HG03432 (cell line): Measurements from ENCODE around the gene DMAC2.
"Not testable (repeated sequence)": the region's sequence is repeated elsewhere in the genome, so short reads cannot be mapped to it uniquely, and the experiment has no call there.

ENCODE experiments used
- ATAC-seq: cut with Tn5 transposase; IDR thresholded peaks from one replicate; pipeline ENCODE4 v1.9.1; 2021; ENCODE audit warnings: mild to moderate bottlenecking, moderate library complexity; ENCODE audit not compliant: unreplicated experiment

DMAC2 gene

DNA sequence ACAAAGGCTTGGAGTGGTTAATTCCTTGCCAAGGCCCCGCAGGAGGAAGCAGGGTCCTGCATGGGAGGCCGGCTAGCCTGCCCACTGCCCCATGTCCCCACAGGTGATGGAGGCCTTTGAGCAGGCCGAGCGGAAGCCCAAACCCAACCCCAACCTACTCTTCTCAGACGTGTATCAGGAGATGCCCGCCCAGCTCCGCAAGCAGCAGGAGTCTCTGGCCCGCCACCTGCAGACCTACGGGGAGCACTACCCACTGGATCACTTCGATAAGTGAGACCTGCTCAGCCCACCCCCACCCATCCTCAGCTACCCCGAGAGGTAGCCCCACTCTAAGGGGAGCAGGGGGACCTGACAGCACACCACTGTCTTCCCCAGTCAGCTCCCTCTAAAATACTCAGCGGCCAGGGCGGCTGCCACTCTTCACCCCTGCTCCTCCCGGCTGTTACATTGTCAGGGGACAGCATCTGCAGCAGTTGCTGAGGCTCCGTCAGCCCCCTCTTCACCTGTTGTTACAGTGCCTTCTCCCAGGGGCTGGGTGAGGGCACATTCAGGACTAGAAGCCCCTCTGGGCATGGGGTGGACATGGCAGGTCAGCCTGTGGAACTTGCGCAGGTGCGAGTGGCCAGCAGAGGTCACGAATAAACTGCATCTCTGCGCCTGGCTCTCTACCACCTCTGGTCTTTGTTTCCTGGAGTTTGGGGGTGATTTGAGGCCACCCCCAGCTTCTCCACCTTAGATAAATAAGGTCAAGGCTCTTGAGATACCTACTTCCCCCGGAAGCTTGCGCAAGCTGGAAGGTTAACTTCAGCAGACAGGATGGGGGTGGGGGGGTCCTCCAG is 15.2 kb downstream of the DMAC2 start:
- no peak for ATAC-seq

DNA sequence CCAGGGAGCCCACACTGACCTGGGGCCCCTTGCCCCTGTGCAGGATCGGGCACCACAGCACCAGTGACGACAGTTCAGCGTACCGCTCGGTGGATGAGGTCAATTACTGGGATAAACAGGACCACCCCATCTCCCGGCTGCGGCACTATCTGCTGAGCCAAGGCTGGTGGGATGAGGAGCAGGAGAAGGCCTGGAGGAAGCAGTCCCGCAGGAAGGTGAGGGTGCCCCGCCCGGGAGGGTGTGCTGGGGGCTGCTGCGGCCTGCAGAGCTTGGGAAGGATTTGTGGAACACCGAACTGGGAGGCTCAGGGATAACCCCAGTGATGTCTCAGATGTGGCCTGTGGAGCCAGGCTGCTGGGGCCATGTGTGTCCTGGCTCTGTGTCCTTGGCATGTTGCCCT is 16.8 kb downstream of the DMAC2 start:
- ATAC-seq = no peak

DNA sequence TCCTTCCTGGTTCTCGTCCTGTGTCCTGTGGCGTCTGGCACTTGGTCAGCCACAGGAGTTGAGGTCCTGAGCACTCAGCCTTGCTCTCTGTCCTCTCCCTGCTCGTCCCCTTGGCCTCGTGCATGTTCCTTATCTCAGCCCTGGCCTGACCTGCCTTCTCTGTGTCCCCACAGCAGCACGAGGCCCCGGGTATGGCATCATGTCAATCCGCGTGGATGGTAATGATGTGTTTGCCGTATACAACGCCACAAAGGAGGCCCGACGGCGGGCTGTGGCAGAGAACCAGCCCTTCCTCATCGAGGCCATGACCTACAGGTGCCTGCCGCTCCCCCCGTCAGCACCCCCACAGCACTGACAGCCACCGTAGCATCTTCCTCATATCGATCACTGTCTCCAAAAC is 17.3 kb downstream of the DMAC2 start:
- ATAC-seq = no peak

DNA sequence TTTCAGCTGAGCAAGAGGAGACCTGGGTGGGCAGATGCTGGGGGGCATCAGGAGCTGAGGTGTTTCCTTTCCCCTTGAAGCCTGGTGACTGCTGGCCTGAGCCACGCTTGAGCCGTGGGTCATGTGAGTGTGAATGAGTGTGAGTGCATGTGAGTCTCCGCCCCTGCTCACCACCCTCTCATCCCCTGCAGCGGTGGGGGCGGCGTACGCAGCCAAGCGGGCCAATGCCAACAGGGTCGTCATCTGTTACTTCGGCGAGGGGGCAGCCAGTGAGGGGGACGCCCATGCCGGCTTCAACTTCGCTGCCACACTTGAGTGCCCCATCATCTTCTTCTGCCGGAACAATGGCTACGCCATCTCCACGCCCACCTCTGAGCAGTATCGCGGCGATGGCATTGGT is 17.7 kb downstream of the DMAC2 start:
- no peak for ATAC-seq

- no peak for ATAC-seq
Observed at GRCh38 chr19:41421314-41421713, 18.4 kb downstream of the DMAC2 start.

GRCh38 chr19:41420101-41420880 is 19.4 kb downstream of the DMAC2 start:
- no peak for ATAC-seq

DNA sequence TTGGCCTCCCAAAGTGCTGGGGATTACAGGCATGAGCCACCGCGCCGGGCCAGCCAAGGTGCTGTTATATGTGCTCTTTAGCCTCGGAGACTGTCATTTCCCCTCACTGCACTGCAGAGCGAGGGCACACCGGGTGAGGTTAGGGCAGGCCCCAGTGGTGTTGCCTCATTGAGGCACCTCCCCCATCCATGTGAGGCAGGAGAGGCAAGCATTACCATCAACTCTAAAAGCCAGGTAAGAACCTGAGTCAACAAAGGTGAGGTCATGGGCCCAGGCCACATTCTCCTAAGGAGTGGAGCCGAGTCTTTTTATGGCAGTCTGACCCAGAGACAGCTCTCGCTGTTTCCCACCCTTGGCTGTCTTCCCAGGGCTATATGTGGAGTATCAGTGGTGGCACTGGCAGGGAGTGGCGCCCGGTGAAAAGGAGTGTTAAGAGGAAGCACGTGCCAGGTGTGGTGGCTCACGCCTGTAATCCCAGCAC is 23.5 kb downstream of the DMAC2 start:
- ATAC-seq = no peak

DNA sequence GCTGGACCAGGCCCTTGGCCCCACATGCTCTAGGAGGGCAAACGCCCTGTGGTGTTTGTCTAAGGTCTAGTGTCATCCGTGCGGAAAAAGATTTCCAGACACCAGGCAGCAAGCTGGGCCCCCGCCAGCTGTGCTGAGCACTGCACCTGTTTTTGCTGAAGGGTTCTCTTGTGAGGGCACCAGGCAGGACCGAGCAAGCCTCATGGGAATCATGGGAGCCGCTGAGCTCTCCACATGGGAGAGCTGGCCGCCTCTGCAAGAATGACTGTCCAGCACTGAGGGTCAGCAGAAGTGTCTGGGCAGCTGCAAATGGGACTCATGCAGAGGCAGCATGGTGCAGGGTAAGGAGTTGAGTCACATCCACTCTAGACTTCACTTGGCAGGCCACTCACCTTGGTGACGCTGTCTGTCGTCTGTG is 24.5 kb downstream of the DMAC2 start:
- ATAC-seq = no peak

- ATAC-seq = no peak
Observed at GRCh38 chr19:41414461-41414860, 25.3 kb downstream of the DMAC2 start.

- ATAC-seq = no peak
Observed at GRCh38 chr19:41413947-41414346, 25.8 kb downstream of the DMAC2 start.

DNA sequence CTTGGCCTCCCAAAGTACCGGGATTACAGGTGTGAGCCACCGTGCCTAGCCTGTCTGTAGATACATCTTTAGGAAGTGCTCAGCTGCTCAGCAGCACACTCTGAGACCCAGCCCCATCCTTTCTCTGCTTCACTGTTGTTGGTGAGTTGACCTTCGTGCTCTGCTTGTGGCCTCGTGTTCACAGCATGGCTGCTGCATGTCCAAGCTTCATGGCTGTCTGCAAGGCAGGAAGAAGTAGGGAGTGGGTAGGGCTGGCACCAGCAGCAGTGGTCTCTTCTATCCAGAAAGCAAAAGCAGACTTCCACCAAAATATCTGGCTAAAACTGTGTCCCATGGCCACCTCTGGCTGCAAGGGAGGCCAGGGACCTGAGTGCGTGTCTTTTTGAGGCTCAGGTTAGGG is 26.8 kb downstream of the DMAC2 start:
- no peak for ATAC-seq

GRCh38 chr19:41411968-41412265 is 27.8 kb downstream of the DMAC2 start:
- no peak for ATAC-seq

DNA sequence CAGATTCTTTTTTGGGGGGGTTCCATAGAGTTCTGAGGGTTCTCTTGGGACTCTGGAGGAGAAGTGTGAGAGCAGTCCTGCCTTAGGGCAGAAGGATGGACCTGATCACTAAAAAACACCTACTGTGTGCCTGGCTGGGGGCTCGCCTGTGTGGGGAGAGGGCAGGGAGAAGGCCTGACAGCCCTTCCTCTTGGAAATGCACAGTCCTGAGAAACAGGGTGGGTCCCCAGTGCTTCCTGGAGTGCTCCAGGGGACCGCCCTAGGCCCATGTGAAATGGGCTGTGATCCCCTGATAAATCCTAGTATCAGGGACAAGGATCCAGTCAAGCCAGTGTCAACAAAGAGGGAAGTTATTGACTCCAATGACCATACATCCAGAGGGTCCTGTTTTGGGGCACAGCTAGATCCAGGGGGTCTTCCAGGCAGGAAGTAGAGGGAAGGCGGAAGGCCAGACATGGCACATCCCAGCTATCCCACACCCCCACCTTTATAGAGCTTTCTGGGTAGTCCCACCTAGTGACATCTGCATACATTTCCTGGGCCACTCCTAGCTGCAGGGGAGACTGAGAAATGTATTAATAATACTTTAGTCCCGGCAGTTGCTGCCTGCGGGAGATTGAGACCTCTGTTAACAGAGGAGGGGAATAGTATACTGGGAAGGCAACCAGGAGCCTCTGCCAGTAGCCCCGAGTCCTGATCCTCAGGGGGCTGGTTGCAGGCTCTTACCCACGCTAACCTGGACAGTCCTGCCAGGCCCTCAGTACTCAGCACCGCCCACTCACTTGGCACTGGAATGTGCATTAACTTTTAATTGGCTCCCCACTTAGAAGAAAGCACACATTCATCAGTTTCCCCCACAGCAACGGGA is 28.4 kb downstream of the DMAC2 start:
- no peak for ATAC-seq

GRCh38 chr19:41410336-41411054 is 29.2 kb downstream of the DMAC2 start:
- no peak for ATAC-seq

- ATAC-seq = no peak
Observed at GRCh38 chr19:41409288-41409687, 30.4 kb downstream of the DMAC2 start.

DNA sequence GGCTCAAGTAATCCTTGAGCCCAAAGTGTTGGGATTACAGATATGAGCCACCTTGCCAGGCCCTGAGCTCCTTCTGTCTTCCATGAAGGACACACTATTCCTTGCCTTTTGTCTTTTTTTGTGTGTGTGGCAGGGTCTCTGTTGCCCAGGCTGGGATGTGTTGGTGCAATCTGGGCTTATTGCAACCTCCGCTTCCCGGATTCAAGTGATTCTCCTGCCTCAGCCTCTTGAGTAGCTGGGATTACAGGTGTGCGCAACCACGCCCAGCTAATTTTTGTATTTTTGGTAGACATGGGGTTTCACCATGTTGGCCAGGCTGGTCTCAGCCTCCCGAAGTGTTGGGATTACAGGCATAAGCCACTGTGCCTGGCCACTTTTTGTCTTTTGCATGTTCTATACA is 30.9 kb downstream of the DMAC2 start:
- ATAC-seq = not testable (repeated sequence)

DNA sequence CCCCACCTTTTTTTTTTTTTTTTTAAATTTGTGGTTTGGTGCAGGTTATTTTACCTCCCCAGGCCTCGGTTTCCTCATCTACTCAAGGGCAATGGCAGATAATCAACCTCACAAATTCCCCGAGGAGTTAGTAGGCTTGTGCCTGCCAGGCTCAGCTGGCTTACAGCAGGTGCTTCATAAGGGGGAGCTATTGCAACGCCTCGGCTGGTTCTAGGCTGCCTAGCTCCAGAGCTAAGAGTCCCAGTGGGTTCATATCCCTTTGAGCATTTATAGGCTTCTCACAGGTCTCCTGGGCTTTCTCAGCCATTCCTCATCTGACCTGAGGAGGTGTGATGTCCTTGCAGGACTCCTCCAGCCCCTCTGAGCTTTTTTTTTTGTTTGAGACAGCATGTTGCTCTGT is 31.5 kb downstream of the DMAC2 start:
- ATAC-seq = no peak

DNA sequence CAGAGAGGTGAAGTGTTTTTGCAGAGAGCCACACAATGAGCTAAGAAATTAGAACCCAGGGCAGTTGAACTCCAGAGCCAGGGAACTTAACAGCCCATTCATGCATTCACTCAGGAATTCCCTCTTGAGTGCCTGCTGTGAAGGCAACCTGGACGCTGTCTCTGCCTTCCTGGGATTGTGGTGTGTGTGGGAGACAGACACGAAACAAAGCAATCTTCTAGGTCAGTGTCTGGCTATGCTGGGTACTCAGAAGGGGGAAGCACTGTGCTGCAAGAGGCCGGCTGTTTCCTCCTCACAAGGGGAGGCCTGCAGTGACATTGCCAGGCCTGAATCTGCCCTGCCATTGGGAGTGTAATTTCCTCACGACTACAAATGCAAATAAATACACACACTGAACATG is 32.4 kb downstream of the DMAC2 start:
- no peak for ATAC-seq

DNA sequence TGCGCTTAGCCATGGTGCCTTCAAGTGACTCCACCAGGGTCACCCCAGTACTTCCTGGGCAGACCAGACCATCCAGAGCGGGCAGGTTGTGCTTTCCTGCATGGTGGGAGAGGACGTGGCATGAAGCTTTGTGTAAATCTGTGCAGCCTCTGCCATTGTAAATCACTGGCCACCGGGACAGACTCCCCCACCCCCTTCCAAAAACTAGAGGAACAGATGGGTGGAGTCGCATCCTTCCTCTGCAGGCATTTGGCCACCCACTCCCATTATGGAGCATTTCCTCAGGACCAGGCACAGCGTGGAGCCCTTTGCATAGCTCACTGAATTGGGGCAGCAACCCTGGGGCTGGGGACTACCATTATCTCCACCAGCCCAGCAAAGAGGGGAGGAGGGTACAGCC is 33.9 kb downstream of the DMAC2 start:
- no peak for ATAC-seq

GRCh38 chr19:41403181-41403970 is 36.3 kb downstream of the DMAC2 start:
- ATAC-seq = no peak
